LNCaP clone FGC (cell line): ENCODE data around the gene GSK3A.

Experiments used
- DNase-seq: peaks from one replicate; pipeline ENCODE4 v3.0.0-alpha.2; 2011; ENCODE audit warnings: low read depth
- H3K4me3 ChIP-seq: 2 replicates; pipeline ENCODE4 v1.5.1; 2011; ENCODE audit warnings: mild to moderate bottlenecking, low read depth, low read length, control low read depth
- CTCF ChIP-seq: IDR thresholded peaks from 2 replicates; pipeline ENCODE4 v1.5.1; 2012; ENCODE audit warnings: mild to moderate bottlenecking; ENCODE audit not compliant: control insufficient read depth, insufficient read depth; ENCODE audit errors: extremely low read depth

The GSK3A gene

DNA sequence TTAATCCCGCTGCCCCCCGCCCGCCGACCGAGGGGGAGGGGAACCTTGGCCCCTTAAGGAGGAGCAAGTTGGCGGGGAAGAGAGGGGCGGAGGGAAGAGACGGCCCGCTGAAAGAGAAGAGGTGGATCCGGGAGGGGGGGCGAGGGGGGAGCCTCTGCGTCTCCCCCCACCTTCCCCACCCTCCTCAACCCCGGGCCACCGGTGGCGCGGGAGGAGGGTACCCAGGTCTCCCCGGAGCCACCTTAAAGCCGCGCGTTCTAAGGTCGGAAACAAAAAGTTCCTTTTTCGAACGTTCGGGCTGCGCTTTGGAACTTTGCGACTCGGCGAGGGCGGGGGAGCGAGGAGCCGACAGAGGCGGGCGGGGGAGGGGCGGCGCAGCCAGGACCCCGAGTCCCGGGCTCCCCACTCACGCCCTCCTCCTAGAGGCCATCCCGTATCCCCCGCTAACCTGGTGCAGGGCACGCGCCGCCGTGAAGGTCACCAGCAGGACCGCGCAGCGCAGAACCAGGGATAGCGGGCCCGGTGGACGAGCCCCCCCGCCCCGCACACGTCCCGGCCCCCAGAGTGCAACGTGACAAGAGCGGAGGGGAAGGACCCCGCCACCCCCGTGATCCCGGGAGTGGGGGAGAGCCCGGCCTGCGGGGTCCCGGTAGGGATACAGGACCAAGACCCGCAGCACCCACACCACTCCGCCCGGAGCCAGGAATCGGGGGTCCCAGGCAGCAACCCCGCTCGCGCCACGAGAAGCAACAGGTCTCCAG is 11.9 kb upstream of the GSK3A start:
- TF ChIP-seq CTCF, result no peak
- DNase-seq, result no peak
- peak overlapping the region; percentile 82 for H3K4me3 ChIP-seq

DNA sequence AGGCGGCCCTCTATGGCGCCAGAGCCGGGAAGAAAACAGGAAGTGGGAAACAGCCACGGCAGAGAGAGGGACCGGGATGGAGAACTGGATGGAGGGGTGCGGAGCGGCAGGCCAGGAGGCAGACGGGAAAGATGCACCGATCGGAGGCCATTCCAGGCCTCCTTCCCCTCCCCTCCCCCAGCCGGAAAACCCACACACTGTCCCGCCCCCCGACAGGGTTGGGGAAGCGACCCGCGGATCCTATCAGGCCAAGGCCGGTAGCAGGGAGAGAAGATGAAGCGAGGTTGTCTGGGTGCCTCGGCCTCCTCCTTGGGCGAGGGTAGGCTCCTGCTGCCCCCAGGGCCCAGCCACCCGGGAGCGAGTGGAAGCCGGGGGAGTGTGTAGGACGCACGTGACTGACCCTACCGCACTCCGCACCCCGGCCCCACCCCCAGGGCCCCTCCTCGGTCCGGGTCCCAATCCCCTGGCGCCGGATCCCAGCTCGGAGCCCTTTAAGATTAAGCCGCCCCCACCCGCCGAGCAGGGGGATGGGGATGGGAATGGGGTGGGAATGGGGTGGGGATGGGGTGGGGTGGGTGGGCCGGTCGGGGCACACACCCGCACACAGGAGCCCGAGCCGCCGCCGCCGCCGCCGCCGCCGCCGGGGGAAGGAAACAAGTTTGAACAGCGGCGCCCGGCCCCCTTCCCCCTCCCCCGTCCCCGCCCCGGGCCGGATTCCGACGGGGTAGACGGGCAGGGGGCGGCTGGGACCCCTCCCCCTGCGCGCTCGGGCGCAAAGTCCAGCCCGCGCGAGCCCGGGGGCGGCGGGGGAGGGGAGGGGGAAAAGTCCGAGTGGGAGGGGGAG is 11.1 kb upstream of the GSK3A start:
- no peak for TF ChIP-seq CTCF
- peak overlapping the region; percentile 82 for H3K4me3 ChIP-seq
- no peak for DNase-seq

GRCh38 chr19:42252365-42253244 is 10.2 kb upstream of the GSK3A start:
- DNase-seq, result no peak
- H3K4me3 ChIP-seq, result peak overlapping the region; percentile 56
- TF ChIP-seq CTCF, result no peak

- TF ChIP-seq CTCF, result no peak
- no peak for DNase-seq
- H3K4me3 ChIP-seq, result no peak overlapping the region
Measured at GRCh38 chr19:42251572-42252358, 9.4 kb upstream of the GSK3A start.

GRCh38 chr19:42250666-42251531 is 8.5 kb upstream of the GSK3A start:
- TF ChIP-seq CTCF, result no peak
- DNase-seq, result no peak
- no peak overlapping the region for H3K4me3 ChIP-seq
